ENCODE results near the gene RAMP1.

RAMP1 gene

GRCh38 chr2:237818066-237818473 is 41.4 kb upstream of the RAMP1 start:
- no peaks in the 10 kb centered on the region for H3K79me2 ChIP-seq (ENCODE audit: insufficient read depth, low read length)
- H4K20me1 ChIP-seq (ENCODE audit: insufficient read depth, low read length), result no peaks in the 10 kb centered on the region
- H3K4me1 ChIP-seq (ENCODE audit: insufficient read depth, low read length, severe bottlenecking), result no peaks in the 10 kb centered on the region
- no peak overlapping the region for H3K4me2 ChIP-seq (ENCODE audit: low read length)
- H3K9me2 ChIP-seq (ENCODE audit: low read depth, low read length), result no peaks in the 10 kb centered on the region
- no peaks in the 10 kb centered on the region for H3K36me3 ChIP-seq (ENCODE audit: insufficient read depth, low read length)
- no peaks in the 10 kb centered on the region for H3K27me3 ChIP-seq (ENCODE audit: insufficient read depth, low read length)
- H3K4me3 ChIP-seq (ENCODE audit: low read depth, low read length, poor library complexity, severe bottlenecking), result no peak overlapping the region
- H3F3A ChIP-seq (ENCODE audit: insufficient read depth, low read length), result no peaks in the 10 kb centered on the region
- no peak overlapping the region for H3K27ac ChIP-seq (ENCODE audit: low read depth, low read length, poor library complexity, severe bottlenecking)
- no peaks in the 10 kb centered on the region for H3K9me3 ChIP-seq (ENCODE audit: low read length)
- no peak overlapping the region for H3K9ac ChIP-seq (ENCODE audit: low read length)
- TF ChIP-seq EZH2 (IDR thresholded peaks at IDR 0.05; ENCODE audit: borderline replicate concordance, low read length) (no peak), CTCF (IDR thresholded peaks at IDR 0.05; ENCODE audit: low read length) (no peak)
- no peak overlapping the region for H2AFZ ChIP-seq (ENCODE audit: low read length)

GRCh38 chr2:237819231-237819630 is 40.2 kb upstream of the RAMP1 start:
- H3K79me2 ChIP-seq (ENCODE audit: insufficient read depth, low read length), result no peaks in the 10 kb centered on the region
- TF ChIP-seq EZH2 (IDR thresholded peaks at IDR 0.05; ENCODE audit: borderline replicate concordance, low read length) (no peak), CTCF (IDR thresholded peaks at IDR 0.05; ENCODE audit: low read length) (no peak)
- H3K27me3 ChIP-seq (ENCODE audit: insufficient read depth, low read length), result no peaks in the 10 kb centered on the region
- no peak overlapping the region for H3K9ac ChIP-seq (ENCODE audit: low read length)
- H3K4me1 ChIP-seq (ENCODE audit: insufficient read depth, low read length, severe bottlenecking), result no peaks in the 10 kb centered on the region
- no peaks in the 10 kb centered on the region for H3K9me3 ChIP-seq (ENCODE audit: low read length)
- H2AFZ ChIP-seq (ENCODE audit: low read length), result no peak overlapping the region
- H3K4me2 ChIP-seq (ENCODE audit: low read length), result no peak overlapping the region
- no peak overlapping the region for H3K27ac ChIP-seq (ENCODE audit: low read depth, low read length, poor library complexity, severe bottlenecking)
- H3F3A ChIP-seq (ENCODE audit: insufficient read depth, low read length), result no peaks in the 10 kb centered on the region
- no peaks in the 10 kb centered on the region for H3K9me2 ChIP-seq (ENCODE audit: low read depth, low read length)
- no peaks in the 10 kb centered on the region for H3K36me3 ChIP-seq (ENCODE audit: insufficient read depth, low read length)
- H3K4me3 ChIP-seq (ENCODE audit: low read depth, low read length, poor library complexity, severe bottlenecking), result no peak overlapping the region
- H4K20me1 ChIP-seq (ENCODE audit: insufficient read depth, low read length), result no peaks in the 10 kb centered on the region

- H3K9ac ChIP-seq (ENCODE audit: low read length), result no peak overlapping the region
- no peaks in the 10 kb centered on the region for H3K79me2 ChIP-seq (ENCODE audit: insufficient read depth, low read length)
- no peaks in the 10 kb centered on the region for H4K20me1 ChIP-seq (ENCODE audit: insufficient read depth, low read length)
- H3K4me2 ChIP-seq (ENCODE audit: low read length), result no peak overlapping the region
- H3F3A ChIP-seq (ENCODE audit: insufficient read depth, low read length), result no peaks in the 10 kb centered on the region
- H3K36me3 ChIP-seq (ENCODE audit: insufficient read depth, low read length), result no peaks in the 10 kb centered on the region
- H3K27ac ChIP-seq (ENCODE audit: low read depth, low read length, poor library complexity, severe bottlenecking), result no peak overlapping the region
- H3K4me3 ChIP-seq (ENCODE audit: low read depth, low read length, poor library complexity, severe bottlenecking), result no peak overlapping the region
- H3K27me3 ChIP-seq (ENCODE audit: insufficient read depth, low read length), result no peaks in the 10 kb centered on the region
- no peaks in the 10 kb centered on the region for H3K4me1 ChIP-seq (ENCODE audit: insufficient read depth, low read length, severe bottlenecking)
- H3K9me3 ChIP-seq (ENCODE audit: low read length), result no peaks in the 10 kb centered on the region
- TF ChIP-seq CTCF (IDR thresholded peaks at IDR 0.05; ENCODE audit: low read length), result no peak
- TF ChIP-seq EZH2 (IDR thresholded peaks at IDR 0.05; ENCODE audit: borderline replicate concordance, low read length), result no peak
- H2AFZ ChIP-seq (ENCODE audit: low read length), result no peak overlapping the region
- H3K9me2 ChIP-seq (ENCODE audit: low read depth, low read length), result no peaks in the 10 kb centered on the region
Measured at GRCh38 chr2:237820421-237820820, 39.0 kb upstream of the RAMP1 start.

All from OCI-LY1 (cell line).